Endothelial cell of hepatic sinusoid (primary cell): Measurements from ENCODE around the gene FAH.
"Not testable (repeated sequence)": the region's sequence is repeated elsewhere in the genome, so short reads cannot be mapped to it uniquely, and the experiment has no call there.

Source experiments
- in situ Hi-C: cut with HindIII; loops from 2 replicates; pipeline ENCODE4 v1.10.0; 2017; ENCODE audit warnings: low sequenced_read_pairs

The FAH gene

DNA sequence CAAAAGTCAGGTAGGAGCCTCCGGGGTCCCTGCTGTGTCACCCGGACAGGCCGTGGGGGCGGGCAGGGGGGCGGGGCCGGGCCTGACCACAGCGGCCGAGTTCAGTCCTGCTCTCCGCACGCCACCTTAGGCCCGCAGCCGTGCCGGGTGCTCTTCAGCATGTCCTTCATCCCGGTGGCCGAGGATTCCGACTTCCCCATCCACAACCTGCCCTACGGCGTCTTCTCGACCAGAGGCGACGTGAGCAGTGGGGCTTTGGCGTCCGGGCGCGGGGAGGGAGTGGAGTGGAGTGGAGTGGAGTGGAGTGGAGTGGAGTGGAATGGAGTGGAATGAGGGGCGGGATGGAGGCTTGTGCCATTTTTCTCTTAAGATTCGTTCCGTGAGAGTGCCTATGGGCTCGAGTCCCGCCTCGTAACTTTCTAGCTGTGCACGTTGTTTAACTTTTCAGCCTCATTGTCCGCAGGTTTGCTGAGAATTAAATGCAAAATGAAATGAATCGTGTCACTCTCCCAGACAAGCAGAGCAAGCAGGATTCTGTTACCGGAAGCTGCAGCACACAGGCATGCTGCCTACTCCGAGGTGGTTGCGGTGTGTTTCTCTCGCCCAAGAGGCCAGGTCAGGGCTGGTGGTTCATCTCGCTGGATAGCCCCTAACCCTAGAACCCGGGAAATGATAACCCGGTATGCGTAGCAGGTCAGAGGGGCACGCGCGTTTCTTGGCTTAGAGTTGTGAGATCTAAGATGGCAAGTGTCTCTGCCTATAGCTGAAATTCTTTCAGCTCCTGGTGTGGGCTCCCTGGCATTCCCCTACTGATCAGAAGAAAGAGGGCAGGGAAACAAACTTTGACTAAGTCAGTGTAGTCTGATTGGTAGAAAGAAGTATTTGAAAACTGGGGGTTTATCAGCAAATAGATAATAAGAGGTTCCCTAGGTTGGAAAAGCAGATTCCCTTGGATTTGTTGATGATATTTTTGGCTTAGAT is at the start of gene FAH:
TSS of gene FAH (plus strand) at position 104 of the 981 bp plus-strand sequence. CDS start at position 160, 56 bp downstream.
- in situ Hi-C loops = no loop called here

DNA sequence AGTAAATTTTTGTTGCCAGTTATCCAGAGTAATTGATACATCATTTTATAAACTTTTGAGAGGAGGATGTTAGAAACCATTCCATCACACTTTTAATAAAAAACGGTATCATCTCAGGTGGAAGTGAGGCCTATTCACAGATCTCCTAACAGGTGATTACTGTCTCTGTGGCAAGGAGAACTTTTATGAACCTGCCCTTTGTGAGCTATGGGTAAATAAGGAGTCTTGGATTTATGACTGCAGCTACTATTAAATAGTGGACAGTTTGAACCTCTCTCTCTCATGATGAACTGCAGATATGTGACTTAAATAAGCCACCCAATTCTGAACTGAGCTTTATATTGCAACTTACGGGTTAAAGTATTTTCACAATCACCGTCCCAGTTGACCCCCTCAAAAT is 47.6 kb upstream of the FAH start:
- in situ Hi-C loops = no loop called here

GRCh38 chr15:80105595-80105994 is 47.2 kb upstream of the FAH start:
- in situ Hi-C loops = no loop called here

- in situ Hi-C loops = no loop called here
Measured at GRCh38 chr15:80106051-80106450, 46.7 kb upstream of the FAH start.

GRCh38 chr15:80107204-80107603 is 45.6 kb upstream of the FAH start:
- in situ Hi-C loops = no loop called here

- in situ Hi-C loops = no loop called here
Measured at GRCh38 chr15:80107774-80108173, 45.0 kb upstream of the FAH start.

DNA sequence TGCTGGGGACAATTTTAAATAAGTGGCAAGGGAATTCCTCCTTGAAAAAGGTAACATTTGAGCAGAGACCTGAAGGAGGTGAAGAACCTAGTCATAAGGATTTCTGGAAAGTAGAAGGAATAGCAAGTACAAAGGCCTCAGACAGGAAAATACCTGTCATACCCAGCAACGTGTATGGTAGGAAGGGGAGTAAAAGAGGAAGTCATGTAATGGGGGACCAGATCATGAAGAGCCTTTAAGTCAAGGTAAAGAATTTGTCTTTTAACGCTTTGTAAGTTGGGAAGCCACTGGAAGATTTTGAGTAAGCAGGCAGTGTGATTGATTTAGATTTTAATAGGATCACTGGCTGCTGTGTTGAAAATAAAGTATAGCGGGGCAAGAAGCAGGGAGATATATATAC is 43.4 kb upstream of the FAH start:
- in situ Hi-C loops = no loop called here

- in situ Hi-C loops = no loop called here
Measured at GRCh38 chr15:80110920-80111319, 41.9 kb upstream of the FAH start.

DNA sequence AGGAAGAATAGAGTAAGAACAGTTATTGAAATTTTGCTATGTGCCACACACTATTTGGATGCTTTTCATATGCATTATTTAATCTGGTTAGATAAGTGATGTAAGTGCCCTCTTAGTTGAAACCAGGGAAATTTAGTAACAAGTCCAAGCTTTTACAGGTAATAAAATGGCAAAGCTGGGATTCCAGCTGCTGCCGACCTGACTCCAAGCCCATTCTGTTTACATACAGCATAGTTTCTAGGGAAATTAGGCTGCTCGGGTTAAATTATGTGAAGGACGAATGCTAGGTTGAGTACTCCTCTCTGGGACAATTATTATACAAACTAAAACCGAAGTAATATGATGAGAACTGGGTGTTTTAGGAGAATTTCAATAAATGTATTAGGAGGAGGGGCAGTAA is 38.7 kb upstream of the FAH start:
- in situ Hi-C loops = no loop called here

GRCh38 chr15:80115021-80115420 is 37.8 kb upstream of the FAH start:
- in situ Hi-C loops = no loop called here

DNA sequence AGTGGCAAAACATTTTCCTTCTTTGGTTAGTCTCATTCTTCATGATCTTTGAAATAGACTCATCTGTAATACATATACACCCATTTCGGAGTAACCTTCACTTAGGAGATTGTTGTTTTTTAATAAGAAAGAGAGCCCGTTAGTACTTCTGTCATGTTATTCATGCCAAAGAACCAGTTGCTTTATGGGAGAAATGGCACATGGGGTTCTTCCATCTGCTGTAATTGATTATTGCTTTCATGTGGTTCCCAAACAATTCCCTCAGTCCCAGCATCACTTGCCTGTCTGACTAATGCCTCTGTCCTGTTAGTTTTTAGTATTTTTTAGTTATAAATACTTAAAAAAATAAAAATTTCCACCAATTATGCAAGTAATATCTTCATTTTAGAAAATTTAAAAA is 33.8 kb upstream of the FAH start:
- in situ Hi-C loops = no loop called here

- in situ Hi-C loops = no loop called here
Measured at GRCh38 chr15:80120636-80121035, 32.2 kb upstream of the FAH start.

DNA sequence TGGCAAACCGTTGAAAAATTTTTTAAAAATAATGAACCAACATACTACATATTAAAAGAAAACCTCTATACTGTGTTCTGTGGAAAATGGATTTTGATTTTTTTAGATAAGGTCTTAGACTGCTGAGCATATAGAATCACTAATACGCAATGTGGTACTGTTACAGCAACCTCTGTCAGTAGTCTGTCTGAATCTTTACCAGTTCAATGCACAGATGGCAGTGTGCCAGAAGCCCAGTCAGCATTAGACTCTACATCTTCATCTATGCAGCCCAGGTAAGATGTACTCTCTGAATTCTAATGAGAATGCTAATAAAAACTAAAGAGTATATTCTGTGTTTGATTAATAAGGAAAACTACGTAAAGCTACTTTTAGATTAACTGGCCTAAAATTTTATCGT is 31.3 kb upstream of the FAH start:
- in situ Hi-C loops = no loop called here

- in situ Hi-C loops = no loop called here
Measured at GRCh38 chr15:80123034-80123433, 29.8 kb upstream of the FAH start.

- in situ Hi-C loops = not testable (repeated sequence)
Measured at GRCh38 chr15:80127253-80127652, 25.5 kb upstream of the FAH start.

GRCh38 chr15:80127911-80128310 is 24.9 kb upstream of the FAH start:
- in situ Hi-C loops = no loop called here

DNA sequence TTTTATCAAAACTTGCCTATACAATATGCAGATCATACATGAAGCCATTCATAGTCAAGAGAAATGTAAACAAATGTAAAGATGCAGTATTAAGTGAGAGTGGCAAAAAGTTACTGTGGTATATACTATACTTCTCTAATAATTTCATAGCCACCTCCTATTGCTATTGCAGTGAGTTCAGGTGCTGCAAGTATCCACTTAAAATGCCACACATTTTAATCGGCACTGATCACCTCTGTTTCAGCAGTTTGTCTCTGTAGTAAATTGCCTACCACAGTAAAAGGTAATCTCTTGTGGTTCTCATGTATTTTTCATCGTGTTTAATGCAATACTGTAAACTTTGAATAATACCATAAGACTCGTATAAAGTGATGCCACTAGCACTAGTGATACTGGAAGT is 20.4 kb upstream of the FAH start:
- in situ Hi-C loops = no loop called here

GRCh38 chr15:80136854-80137253 is 15.9 kb upstream of the FAH start:
- in situ Hi-C loops = no loop called here

DNA sequence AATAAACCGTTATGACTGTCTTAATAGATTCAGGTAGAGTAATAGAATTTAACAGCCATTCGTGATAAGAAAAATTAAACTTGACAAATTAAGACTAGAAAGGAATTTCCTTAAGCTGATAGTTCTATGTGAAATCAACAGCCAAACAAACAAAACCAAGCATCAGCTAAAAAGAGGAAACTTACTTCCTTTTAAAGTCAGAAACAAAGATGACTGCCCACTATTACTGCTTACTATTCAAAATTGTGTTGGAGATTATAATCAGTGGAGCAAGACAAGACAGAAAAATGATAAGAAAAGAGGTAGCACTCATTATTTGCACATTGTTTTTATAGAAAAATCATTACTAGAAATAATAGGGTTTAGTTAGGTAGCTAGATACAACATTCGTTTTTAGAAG is 13.8 kb upstream of the FAH start:
- in situ Hi-C loops = no loop called here

- in situ Hi-C loops = no loop called here
Measured at GRCh38 chr15:80140909-80141308, 11.9 kb upstream of the FAH start.

DNA sequence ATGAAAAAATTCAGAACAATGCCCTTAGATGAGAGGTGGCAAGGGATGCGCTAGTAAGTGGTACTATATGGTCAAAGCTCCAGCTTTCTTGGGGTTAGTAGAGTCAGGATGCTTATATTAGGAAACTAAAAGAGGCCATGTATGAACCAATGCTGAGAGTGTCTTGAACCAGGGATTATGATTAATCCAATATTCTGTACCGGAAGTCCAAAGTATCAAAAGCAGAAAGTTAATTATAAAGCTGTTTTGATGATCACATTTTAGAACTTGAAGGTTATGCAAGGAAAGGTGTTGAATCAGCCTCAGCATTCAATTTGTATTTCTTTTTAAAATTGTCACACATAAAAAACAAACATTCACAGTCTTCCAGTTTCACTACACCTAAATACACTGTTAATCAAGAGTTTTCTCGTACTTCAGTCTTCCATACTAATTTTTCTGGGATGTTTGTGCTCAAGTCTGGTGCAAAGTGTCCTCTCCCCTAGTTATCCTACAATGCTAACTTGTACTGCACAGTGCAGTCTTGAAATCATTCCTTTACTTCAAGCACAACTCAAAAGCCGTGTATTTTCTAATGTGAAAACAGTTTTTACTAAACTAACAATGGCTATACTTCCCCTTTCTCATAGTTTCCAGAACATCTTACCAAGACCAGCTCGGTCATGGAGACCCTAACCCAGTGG is 10.7 kb upstream of the FAH start:
- in situ Hi-C loops = no loop called here

GRCh38 chr15:80142646-80143045 is 10.2 kb upstream of the FAH start:
- in situ Hi-C loops = no loop called here
